Stimulated activated CD8-positive, alpha-beta memory T cell treated with anti-CD3 and anti-CD28 coated beads, Interleukin-15, amount 100 ng/mL, for 48 hours (primary cell): ENCODE results near the gene CTXN1.
"Not testable (repeated sequence)": the region's sequence is repeated elsewhere in the genome, so short reads cannot be mapped to it uniquely, and the experiment has no call there.

Experiments
- DNase-seq, 2 donors: peaks; one replicate each; pipeline ENCODE4 v3.0.0-alpha.2; 2020; ENCODE audit warnings: low read depth in 2 of 2

The CTXN1 gene

DNA sequence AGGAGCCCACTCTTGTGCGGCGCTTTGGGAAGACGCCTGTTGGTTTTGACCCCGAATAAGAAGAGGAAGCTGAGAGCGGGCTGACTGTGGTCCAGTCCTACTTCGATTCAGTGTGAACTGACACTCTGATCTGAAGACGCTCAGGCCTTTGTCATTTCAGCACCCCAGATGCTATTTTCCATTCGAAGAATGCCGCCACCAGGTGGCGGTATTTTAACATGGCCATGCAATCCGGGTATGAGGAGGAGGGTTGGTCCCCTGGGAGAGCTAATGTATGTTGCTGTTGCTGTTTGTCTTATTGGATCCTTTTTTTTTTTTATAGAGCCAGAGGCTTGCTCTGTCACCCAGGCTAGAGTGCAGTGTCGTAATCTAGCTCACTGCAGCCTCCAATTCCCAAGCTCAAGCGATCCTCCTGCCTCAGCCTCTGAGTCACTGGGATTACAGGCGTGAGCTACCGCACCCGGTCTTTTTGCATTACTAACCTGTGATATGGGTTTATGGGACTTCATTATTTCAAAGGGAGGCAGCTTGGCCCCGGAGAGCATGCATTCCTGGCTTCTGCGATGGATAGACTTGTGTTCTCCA lies 18.3 kb upstream of the CTXN1 start:
- DNase-seq = peak; percentile 68 to 74

DNA sequence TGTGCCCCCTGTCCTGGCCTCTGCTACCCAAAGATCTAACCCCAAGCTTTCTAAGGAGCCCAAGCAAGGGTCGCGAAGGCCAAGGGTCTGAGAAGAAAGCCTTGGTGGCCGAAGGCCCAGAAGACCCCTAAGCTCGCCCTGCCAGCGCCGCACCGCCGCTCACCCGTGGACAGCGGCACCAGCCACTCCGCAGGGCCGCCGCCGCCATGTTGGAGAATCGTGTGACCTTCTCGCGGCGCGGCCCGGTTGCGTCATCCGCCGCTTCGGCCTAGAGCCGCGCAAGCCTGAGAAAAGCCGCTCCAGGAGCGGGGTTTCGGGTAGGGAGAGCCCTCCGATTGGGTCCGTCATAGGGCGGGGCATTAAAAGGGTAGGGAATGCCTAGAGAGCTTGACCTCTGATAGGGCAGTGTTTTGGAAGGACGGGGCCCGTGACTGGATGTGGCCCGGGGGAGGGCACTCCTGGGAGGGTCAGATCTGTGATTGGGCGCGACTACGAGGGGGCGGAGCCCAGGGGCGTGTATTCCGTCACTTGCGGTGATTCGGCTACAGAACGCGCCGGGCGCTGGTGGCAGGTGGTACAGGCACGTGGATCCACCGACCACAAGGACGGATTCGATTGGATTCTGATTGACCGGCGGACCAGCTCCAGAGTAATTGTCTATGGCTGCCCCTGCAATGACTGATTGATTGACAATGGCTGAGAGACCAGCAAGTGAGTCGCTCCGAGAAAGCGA lies 17.7 kb upstream of the CTXN1 start, which contains the start of gene TIMM44:
Gene TIMM44 (minus strand): TSS at position 223 of the 733 bp plus-strand sequence. CDS start 15 bp downstream, at position 208.
- DNase-seq = peak; percentile 97 to 98

DNA sequence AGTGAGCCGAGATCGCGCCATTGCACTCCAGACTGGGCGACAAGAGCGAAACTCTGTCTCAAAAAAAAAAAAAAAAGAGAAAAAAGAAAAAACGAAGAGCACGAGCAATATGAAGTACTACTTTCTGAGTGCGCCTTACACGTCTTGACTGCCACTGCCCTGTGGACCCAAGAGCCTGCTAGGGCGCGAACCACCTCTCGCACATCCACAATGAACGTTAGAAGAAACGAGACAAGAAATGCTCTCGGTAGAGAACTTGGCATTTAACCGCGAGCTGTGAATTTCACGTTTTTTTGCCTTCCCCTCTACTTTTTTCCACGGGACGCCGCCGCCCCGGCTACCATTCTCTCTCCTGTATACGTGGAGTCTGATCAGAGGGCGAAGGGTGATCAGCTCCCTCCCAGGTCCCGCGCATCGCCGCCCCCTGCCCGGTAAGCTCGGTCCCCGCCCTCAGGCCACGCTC lies 17.1 kb upstream of the CTXN1 start:
- DNase-seq = no peak

DNA sequence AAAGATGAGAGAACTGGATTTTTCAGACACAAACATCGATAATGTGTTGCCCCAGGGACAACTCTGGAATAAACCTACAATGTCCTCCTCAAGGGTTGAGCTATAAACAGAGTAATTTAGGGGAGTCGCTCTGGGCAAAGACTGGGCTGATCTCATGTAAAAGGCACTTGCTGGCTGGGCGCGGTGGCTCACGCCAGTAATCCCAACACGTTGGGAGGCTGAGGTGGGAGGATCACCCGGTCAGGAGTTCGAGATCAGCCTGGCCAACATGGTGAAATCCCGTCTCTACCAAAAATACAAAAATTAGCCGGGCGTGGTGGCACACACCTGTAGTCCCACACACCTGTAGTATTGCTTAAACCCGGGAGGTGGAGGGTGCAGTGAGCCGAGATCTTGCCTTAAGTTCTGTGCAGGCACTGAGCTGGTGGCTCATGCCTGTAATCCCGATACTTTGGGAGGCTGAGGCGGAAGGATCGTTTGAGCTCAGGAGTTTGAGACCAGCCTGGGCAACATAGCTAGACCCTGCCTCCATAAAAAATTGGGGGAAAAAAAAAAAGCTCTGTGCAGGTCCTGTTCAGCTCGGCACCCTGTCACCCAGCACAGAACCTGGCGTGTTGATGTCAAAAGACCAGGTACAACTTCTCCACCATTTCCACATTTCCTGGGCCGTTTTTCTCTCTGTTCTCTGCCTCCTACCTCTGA lies 16.1 kb upstream of the CTXN1 start:
- no peak for DNase-seq

DNA sequence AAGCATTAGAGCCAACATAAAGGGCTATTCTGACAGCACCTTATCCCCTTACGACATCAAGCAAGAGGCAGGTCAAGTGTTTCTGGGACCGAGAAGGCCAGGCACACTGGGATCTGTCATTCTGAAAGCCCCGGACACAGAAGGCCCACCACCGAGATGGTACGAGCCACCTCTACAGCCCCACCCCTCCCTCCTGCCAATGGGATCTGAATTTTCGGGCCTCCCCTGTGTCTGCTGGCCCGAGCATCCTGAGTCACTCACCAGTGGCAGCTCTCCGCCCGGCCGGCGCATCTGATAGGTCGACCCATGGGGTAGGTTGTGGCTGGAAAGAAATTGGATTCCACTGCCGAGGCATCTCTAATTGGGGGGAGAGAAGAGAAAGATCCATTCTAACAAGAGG lies 14.9 kb upstream of the CTXN1 start:
- DNase-seq = no peak

DNA sequence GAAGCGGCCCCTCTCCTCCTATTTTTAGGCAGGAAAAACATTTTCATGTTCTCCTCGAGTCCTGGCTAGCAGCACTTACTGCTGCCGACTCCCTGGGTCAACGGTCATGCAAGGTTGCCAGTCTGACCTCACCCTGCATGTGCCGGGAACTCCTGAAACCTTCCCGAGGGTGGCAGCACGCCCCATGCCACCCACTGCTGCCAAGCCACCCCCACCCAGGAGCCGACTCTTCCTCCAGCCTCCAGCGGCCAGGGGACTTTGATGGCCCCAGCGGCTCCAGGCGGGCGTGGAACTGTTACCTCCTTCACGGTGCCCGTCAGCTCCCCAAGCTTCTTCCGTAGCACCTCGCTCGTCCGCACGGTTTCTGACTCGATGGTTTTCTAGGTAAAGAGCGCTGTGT lies 8.8 kb upstream of the CTXN1 start:
- DNase-seq = no peak

DNA sequence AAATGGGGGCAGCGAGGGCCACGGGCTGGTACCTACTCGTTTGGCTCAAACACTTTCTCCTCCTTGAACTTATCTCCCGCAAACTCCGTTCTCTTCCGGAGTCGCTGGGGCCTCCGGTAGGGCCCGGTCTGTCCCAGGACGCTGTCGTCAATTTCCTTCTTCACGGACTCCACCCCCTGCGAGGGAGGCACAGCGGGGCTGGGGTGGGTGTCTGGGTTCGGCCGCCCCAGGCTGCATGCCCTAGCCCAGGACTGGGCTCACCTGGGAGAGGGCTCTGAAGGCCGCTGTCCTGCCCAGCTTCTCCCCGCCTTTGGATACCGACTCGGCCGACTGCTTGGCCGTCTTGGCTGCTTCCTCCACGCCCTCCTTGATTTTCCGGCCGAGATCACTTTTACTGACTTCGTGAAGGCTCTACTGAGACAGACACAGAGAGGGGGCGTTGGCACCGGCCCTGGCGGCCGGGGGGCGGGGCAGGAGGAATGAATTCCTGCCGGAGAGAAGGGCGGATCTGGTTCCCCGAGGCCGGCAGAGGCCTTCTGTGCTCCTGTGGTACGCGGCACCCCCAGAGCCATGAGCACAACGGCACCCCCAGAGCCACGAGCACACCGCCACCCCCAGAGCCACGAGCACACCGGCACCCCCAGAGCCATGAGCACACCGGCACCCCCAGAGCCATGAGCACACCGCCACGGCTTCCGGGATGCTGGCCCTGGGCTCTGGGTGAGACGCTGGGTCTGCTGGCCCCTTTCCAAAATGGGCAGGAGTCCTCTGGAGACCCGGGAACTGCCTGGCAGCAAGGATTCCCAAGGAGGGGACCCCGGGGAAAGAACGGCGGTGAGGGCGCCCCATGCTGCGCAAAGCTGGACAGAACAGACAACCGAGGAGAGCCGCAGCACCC lies 8.1 kb upstream of the CTXN1 start:
- DNase-seq = no peak

DNA sequence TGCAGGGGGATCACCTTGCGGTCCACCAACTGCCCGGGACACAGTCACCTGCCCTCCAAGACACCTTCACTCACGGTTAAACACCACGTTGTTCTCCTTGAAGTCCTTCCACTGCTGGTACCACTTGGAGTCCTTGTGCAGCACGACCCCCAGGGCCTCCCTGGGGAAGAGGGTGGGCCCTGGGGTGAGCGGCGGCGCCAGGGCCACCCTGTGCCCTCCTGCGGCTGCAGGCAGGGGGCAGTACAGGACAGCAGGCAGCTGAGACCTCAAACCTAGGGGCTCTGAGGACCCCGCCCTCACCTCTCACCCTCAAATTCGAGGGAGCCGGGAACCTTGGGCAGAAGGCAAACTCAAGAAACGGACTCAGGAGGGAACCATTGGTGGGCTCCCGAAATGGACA lies 7.5 kb upstream of the CTXN1 start:
- DNase-seq = no peak

DNA sequence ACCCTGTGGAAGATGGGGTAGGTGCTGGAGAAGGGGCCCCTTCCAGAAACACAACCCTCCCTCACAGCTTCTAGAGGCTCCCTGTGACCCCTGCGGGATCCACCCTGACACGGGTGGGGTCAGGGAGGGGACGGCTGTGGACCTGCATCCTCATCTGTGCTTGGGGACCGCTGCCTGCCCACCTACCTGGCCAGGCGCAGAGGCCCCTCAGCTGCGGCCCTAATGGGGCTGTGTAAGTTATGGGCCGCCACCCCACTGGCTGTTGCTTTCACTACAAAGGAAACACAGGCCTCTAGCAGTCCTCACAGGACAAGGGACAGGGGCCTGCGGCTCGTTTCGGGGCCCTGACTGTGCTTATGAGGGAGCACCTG lies 7.0 kb upstream of the CTXN1 start:
- DNase-seq = no peak

DNA sequence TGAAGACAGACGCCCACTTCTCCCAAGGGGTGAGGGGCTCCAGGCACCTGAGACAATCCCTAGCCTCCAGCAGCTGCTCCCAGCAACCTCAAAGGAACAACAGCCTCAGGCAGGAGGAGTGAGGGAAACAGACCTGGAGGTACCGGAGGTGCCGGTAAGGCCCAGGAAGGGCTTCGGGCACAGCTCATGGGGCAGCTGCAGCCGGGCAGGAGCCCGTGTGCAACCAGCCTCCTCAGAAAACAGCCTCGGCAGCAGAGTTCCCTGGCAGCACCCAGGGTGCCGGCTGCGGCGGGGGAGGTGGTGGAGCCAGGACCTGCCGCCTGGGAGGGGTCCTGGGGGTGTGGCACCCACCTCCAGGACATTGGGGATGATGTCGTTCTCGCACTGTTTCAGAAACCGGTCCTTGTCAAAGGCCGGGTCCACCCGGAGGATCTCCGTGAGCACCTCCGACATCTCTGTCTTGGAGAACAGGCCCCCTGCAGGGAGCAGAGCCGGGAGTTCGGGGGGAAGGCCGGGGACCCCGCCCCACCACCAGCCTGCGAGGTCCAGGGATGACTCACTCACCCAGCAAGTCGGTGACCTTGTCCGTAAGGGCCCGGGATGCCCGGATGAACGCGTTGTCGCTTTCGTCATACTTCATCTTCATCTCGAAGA lies 6.5 kb upstream of the CTXN1 start:
- DNase-seq = no peak

DNA sequence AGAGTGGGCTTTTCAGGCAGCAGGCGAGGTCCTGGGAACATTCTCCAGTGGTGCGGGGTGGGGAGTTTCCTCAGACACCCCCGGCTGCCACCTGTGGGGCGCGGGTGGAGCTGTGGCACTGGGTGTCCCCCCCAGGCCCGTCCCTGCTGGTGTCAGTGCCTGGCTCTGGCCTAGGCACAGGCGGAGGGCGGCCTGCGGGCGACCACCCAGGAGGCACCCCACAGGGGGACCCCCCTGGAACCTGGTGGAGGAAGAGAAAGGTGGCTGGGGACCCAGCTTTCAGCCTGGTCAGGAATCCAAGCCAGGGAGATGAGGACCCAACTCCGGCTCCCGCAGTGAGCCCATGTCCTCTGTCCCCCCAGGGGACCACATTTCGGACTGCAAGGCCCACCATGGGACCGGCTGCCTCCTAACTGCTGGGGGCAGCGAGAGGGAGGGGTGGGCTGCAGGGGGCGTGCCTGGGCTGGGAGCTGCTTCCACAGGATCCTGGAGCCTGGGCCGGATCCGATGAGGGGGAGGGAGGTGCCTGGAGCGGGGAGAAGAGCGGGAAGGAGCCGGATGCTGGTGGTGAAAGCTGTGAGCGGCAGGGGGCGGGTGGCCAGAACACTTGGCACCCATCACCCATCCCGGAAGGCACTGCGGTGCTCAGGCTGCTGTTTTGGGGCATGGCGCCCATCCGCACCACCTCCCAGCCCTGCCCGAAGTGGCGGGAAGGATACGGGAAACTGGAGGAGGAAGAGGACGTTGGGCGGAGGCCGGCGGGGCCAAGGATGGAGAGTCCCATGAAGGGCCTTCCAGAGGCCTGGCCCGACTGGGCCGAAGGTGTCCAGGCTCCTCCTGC lies 5.5 kb upstream of the CTXN1 start:
- no peak for DNase-seq

DNA sequence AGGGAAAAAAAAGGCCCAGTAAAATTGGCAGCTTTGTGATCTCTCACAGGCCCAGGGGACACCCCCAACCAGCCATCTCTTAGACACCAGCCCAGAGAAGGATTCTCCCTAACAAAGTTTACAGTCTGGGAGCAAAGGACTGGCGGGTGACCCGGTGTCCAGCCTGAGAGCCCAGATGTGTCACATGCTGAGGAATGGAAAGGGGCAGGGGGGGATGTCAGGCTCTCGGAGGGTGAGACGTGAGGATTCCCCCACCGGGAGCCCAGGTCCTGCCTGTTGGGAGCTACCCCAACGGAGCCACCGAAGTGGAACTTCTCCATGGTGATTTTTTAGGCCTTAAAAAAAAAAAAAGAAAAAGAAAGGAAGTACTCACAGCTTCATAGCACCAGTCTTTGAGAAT lies 4.8 kb upstream of the CTXN1 start:
- no peak for DNase-seq

DNA sequence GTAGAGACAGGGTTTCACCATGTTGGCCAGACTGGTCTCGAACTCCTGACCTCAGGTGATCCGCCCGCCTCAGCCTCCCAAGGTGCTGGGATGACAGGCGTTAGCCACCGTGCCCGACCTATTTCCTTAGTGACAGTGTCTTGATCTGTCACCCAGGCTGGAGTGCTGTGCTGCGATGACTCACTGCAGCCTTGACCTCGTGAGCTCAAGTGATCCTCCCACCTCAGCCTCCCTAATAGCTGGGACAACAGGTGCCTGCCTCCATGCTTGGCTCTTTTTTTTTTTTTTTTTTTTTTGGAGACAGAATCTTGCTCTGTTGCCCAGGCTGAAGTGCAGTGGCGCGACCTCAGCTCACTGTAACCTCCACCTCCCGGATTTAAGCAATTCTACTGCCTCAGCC lies 4.1 kb upstream of the CTXN1 start:
- DNase-seq = not testable (repeated sequence)

DNA sequence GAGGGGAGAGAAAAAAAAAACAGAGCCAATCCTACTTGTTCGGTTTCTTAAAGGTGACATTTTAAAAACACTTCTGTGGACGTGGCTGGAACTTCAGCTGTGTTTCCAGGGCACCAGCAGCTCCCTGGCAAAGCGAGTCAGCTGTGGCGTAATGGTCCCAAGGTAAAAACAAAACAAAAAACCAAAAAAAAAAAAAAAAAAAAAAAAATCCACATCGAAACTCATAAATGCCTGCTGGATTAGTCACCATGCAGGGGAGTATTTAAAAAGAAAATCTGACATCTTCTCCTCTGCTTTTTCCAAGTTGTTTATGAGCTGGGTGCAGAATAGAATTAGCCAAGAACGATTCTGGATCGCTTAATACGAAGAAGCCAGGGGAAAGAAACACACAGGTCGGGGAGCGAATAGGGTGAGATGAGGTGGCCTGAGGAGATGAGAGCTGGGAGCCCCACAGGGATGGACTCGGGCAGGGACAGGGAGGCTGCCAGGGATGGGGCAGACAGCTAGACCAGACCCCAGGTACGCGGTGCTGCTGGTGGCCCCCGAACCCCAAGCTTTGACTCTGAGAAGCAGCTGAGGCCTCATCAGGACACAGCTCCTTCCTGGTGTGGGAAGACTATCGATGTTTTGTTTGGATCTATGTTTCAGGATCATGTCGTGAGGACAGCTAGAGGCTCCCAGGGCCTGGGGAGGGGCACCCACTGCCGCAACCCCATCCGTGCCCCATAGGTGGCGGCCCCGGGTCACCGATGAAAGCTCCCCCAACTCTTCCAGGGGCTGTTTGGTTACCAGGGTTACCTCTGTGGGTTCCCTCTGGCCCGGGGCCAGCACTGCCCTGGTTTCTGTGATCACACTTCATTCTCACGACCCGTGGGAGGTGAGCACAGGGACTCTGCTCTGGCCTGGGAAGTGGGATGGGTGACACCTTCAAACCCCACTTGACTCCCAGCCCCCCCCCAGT lies 3.1 kb upstream of the CTXN1 start:
- DNase-seq = peak; percentile 62 to 67

DNA sequence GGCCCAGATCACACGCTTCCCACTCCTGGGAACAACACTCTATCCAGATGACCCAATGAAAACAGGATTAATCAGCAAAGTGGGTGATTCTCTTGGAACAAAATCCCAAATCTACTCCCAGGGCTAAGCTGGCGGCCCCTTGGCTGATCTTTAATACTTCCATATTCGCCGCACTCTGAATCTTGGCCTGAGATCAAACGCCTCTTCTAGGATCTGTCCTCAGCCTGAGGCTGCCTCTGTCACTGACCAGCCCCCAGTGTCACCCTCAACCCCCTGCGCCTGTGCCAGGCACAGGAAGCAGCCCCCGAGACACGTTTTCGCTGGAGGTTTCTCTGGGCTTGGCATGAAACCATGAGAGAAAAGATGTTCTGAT lies 2.4 kb upstream of the CTXN1 start:
- no peak for DNase-seq

DNA sequence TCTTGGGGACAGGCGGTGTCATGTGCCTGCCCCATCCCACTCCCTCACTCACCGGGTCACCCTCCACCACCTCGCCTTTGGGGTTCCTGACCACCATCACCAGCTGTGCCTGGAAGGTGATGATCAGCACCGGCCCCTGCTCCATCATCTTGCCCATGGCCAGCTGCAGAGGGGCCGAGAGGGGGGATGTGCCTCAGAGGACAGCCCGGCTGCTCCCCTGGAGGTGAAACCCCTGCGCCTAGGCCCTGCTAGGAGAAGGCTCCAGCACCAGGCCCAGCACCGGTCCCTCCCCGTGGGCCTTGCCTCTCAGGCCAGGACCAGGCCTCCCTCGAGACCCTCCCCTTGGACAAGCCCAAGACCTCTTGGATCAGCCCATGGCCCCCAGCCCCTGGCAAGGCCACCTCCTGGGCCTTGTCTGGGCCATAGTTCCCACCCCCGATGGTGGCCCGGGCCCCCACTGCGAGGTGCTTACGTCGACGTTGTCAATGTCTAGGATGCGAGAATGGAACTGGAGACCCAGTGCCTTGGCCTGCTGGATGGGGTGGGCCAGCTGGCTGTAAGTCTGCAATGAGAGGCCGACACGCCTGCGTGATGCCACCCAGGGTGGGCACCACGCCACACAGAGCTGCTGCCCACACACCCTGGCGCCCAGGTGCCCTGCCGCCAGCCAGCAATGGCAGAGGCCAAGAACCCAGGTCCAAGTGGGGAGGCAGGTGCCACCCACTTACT lies 1.8 kb upstream of the CTXN1 start:
- no peak for DNase-seq

DNA sequence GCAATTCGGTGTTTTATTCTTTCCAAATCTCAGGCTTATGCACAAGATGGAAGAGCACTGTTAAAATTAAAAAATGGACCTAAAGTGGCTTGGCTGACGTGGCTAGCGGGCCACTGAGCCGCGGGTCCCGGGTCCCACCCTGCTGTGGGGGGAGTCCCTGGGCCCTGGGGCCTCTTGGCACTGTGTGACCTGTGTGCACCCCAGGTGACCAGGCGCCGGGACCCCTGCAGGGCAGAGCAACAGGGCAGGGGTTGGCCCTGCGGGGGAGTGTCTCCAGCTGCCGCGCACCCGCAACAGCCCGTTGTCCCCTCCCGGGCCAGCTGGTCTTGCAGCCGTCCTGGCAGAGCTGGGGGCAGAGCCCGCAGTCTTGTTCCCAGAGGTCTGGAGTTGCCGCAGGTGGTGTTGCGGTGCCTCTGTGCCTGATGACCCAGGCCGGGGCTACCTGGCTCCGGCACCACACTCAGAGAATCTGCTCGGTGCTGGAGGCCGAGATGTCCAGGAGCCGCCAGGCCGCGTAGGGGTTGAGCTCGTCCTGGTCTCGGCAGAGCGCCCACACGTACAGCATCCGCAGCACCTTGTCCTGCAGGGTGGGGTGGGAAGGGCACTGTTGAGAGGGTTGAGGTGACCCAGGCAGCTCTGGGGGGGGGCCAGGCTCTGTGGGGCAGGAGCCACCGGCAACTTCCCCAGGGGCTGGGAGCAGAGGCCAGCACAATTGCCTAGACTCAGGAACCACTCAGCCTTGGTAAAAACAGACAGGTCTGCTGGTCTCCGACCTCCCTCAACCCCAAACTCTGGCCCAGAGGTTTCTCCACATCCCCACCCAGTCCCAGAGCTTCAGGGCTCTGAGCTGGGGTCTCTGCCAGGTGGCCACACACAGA lies 1.0 kb upstream of the CTXN1 start:
- no peak for DNase-seq
